ENCODE data around the gene DCBLD2. TPM values are rescaled to one million over a fixed set of nuclear protein-coding genes. Genes with fewer than 3 reads are reported as not detected.

The DCBLD2 gene
- total RNA-seq, 1 donor from 2014 or later = 145 TPM

DNA sequence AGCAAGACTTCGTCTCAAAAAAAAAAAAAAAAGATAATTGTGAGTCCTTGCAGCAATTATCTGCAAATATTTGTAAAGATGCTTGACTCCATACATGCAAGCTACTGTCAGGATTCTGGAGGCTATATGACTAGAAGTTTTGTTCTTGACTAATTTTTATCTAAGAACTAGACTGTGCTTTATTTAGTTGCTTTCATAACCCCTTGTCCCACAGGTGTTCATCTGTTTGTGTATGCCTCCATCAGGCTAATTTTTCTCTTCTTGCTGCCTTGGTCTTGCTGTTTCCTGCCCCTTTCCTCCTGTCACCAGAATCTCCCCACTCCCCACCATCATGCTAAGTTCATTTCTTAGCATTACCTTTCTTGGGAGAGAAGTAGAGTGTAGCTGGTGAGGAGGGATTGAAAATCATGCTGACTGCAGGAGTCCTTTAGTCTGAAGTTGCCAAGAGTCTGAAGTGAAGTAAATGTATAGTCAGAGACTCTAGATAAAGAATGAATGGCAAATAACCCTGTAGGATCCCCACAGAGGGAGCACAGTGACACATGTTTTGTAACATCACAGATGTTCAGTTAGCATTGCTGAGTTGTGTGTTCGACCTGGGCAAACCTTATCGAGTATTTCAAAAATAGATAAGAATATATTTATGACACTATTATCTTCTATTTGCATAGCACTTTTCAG lies 125.9 kb downstream of the DCBLD2 start:
- Histone ChIP-seq H3K9me3 (ENCODE audit: low read depth) (no peaks in the 10 kb centered on the region), H4K20me1 (ENCODE audit: low read depth) (no peaks in the 10 kb centered on the region), H3K36me3 (no peaks in the 10 kb centered on the region), H3K4me3 (no peak overlapping the region), H3K4me1 (no peaks in the 10 kb centered on the region), H3K79me2 (ENCODE audit: low read depth) (no peaks in the 10 kb centered on the region), H3K27ac (no peak overlapping the region), H2AFZ (replicated peaks) (no peak overlapping the region), H3K4me2 (no peak overlapping the region), H3K9ac (no peak overlapping the region), H3K27me3 (no peaks in the 10 kb centered on the region), H3F3A (ENCODE audit: low read depth) (no peaks in the 10 kb centered on the region)
- no peak for DNase-seq (ENCODE audit: low spot score)
- H3K9me3 Mint-ChIP-seq = no peaks in the 10 kb centered on the region
- no peak overlapping the region for H3K27ac Mint-ChIP-seq
- peaks cover 2% of the 10 kb centered on the region for H3K4me1 Mint-ChIP-seq
- no peaks in the 10 kb centered on the region for H3K27me3 Mint-ChIP-seq (ENCODE audit: insufficient read depth, low read depth)
- no peak overlapping the region for H3K4me3 Mint-ChIP-seq
- no peak for TF ChIP-seq EZH2phosphoT487 (IDR thresholded peaks at IDR 0.05)
- TF ChIP-seq EZH2 (IDR thresholded peaks at IDR 0.05) = no peak
- TF ChIP-seq, protein P1, sequence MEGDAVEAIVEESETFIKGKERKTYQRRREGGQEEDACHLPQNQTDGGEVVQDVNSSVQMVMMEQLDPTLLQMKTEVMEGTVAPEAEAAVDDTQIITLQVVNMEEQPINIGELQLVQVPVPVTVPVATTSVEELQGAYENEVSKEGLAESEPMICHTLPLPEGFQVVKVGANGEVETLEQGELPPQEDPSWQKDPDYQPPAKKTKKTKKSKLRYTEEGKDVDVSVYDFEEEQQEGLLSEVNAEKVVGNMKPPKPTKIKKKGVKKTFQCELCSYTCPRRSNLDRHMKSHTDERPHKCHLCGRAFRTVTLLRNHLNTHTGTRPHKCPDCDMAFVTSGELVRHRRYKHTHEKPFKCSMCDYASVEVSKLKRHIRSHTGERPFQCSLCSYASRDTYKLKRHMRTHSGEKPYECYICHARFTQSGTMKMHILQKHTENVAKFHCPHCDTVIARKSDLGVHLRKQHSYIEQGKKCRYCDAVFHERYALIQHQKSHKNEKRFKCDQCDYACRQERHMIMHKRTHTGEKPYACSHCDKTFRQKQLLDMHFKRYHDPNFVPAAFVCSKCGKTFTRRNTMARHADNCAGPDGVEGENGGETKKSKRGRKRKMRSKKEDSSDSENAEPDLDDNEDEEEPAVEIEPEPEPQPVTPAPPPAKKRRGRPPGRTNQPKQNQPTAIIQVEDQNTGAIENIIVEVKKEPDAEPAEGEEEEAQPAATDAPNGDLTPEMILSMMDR (IDR thresholded peaks at IDR 0.05) = no peak
- H3K36me3 Mint-ChIP-seq = peaks cover 2% of the 10 kb centered on the region

DNA sequence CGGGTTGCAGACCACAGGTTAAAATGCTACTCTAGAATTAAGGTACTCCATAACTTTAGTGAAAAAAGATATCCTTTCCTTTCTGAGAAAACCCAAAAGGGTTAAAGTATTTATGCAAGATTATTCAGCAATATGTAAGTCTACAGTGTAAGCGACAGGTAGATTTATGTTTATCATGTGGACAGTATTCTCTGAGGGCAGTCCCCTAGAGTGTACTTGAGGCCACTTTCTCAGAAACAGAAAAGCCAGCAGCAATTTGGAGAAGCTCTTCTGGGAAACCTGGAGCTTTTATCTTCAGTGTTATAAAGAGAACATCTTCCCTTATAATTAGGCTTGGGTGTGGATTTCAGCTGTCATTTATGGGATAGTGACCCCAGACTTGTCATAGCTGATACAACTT lies 129.5 kb downstream of the DCBLD2 start:
- H3K4me3 Mint-ChIP-seq = no peak overlapping the region
- Histone ChIP-seq H3K4me2 (no peak overlapping the region), H2AFZ (replicated peaks) (no peak overlapping the region), H3K9me3 (ENCODE audit: low read depth) (no peaks in the 10 kb centered on the region), H3K36me3 (no peaks in the 10 kb centered on the region), H3K9ac (no peak overlapping the region), H3K79me2 (ENCODE audit: low read depth) (no peaks in the 10 kb centered on the region), H3F3A (ENCODE audit: low read depth) (no peaks in the 10 kb centered on the region), H3K27ac (no peak overlapping the region), H3K27me3 (no peaks in the 10 kb centered on the region), H3K4me3 (no peak overlapping the region), H3K4me1 (peaks cover 6% of the 10 kb centered on the region), H4K20me1 (ENCODE audit: low read depth) (no peaks in the 10 kb centered on the region)
- no peak for DNase-seq (ENCODE audit: low spot score)
- no peaks in the 10 kb centered on the region for H3K9me3 Mint-ChIP-seq
- H3K4me1 Mint-ChIP-seq = peaks cover 2% of the 10 kb centered on the region
- no peaks in the 10 kb centered on the region for H3K36me3 Mint-ChIP-seq
- no peaks in the 10 kb centered on the region for H3K27me3 Mint-ChIP-seq (ENCODE audit: insufficient read depth, low read depth)
- no peak overlapping the region for H3K27ac Mint-ChIP-seq
- TF ChIP-seq EZH2 (IDR thresholded peaks at IDR 0.05) (no peak), EZH2phosphoT487 (IDR thresholded peaks at IDR 0.05) (no peak)
- TF ChIP-seq, protein P1 (IDR thresholded peaks at IDR 0.05) = no peak

DNA sequence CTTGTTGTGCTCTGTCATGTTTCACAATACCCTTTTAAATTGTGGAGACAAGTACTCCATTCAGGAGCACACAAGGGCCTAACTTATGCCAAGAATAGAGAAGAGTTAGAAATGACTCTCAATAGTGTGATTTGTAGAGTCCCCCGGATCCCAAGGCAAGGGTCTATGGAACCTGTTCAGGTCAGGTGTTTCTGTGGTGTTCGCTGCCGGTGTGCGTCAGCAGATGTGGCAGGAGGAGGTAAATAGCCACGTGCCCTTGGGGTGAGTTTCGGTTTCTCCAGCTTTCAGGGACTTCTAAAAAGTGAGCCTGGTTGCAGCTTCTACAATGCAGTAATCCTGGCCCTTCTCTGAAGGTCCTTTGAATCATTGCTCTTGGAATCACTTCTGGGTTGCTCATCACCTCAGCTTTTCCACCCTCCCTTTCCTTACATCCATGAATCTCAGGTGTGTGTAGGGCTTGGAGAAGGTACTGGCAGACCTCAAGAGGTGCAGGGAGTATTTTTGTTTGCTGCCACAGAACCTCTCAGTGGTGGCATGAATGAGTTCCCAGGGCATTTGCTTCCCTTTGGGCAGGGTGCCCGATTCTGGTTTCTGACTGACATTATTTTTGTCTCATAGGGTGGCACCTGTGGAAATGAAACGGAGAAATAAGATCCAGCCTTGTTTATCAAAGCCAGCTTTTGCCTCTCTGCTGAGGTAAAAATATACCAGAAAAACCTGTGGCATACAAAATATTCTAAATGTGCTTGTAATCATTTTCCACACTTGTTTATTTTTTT lies 131.0 kb downstream of the DCBLD2 start:
- no peaks in the 10 kb centered on the region for H3K36me3 Mint-ChIP-seq

More for the DNA sequence above, 131.0 kb downstream of the DCBLD2 start:
- no peak overlapping the region for H3K4me3 ChIP-seq
- no peaks in the 10 kb centered on the region for H3F3A ChIP-seq (ENCODE audit: low read depth)
- no peaks in the 10 kb centered on the region for H3K9me3 ChIP-seq (ENCODE audit: low read depth)
- TF ChIP-seq EZH2phosphoT487 (IDR thresholded peaks at IDR 0.05) (no peak), EZH2 (IDR thresholded peaks at IDR 0.05) (no peak)
- TF ChIP-seq, protein P1 (IDR thresholded peaks at IDR 0.05) = no peak
- Mint-ChIP-seq H3K9me3 (no peaks in the 10 kb centered on the region), H3K27ac (no peak overlapping the region), H3K4me1 (no peaks in the 10 kb centered on the region), H3K4me3 (no peak overlapping the region), H3K27me3 (ENCODE audit: insufficient read depth, low read depth) (no peaks in the 10 kb centered on the region)
- no peaks in the 10 kb centered on the region for H3K27me3 ChIP-seq
- no peak overlapping the region for H3K27ac ChIP-seq
- H4K20me1 ChIP-seq (ENCODE audit: low read depth) = no peaks in the 10 kb centered on the region
- H3K4me1 ChIP-seq = peaks cover 6% of the 10 kb centered on the region
- H3K36me3 ChIP-seq = no peaks in the 10 kb centered on the region
- no peak overlapping the region for H2AFZ ChIP-seq (replicated peaks)
- no peak overlapping the region for H3K9ac ChIP-seq
- no peak for DNase-seq (ENCODE audit: low spot score)
- H3K4me2 ChIP-seq = no peak overlapping the region
- no peaks in the 10 kb centered on the region for H3K79me2 ChIP-seq (ENCODE audit: low read depth)
